HG03354 (cell line): ENCODE measurements around the gene TFF1.

Source experiments
- ATAC-seq: cut with Tn5 transposase; IDR thresholded peaks from one replicate; pipeline ENCODE4 v1.9.1; 2021; ENCODE audit warnings: mild to moderate bottlenecking; ENCODE audit not compliant: unreplicated experiment, poor library complexity, severe bottlenecking

The TFF1 gene

DNA sequence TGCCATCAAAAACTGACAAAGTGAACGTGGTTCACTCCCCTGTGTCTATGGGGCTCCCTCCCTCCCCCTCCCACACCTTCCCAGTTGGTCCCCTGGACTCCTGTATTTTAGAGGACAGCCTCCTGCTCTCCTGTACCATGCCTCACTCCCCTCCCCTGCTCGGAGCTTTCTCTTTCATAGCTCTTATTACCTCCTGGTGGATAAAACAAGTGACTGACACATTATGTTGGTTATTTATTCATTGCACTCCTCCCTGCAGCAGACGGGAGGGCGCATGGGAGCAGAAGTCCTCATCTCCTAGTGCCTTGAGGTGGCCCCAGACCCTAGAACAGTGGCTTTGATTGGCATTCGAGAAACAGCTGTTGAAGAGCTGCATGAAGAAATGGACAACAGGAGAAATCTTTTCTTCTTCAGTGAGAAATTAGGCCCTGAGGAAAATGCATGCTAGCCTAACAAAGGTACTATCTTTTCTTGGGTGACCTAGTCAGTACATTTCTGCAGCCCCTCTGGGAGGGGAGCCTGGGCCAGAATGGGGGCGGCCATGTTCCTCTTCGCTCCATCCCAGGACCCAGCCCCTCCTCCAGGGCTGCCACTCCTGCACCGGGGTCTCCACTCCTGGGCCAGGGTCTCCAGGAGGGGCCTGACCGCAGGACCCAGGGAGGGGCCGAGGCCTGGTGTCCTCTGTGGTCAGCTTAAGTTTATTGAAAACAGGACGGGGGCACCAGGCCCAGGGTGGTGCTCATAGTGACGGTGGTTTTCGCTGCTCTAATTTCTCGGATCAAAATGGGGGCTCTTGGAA, 1.2 kb upstream of the TFF1 start:
- ATAC-seq, result no peak

DNA sequence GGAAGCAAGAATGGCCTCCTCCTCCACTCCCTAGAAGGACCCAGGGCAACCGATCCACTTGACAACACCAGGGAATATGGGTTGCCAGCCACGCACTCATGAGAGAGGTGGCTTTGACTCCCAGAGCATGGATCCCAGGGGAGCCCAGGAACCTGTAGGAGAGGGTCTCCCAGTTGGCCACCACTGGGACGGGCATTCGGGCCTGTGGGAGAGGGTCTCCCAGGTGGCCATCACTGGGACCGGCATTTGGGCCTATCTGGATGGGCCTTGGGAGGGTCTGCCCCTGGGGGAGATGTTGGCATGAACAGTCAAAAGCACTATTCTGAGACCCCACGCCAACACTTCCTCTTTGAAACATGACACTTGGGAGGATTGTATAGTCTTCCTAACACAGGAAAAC, 565 bp downstream of the TFF1 start:
- no peak for ATAC-seq

DNA sequence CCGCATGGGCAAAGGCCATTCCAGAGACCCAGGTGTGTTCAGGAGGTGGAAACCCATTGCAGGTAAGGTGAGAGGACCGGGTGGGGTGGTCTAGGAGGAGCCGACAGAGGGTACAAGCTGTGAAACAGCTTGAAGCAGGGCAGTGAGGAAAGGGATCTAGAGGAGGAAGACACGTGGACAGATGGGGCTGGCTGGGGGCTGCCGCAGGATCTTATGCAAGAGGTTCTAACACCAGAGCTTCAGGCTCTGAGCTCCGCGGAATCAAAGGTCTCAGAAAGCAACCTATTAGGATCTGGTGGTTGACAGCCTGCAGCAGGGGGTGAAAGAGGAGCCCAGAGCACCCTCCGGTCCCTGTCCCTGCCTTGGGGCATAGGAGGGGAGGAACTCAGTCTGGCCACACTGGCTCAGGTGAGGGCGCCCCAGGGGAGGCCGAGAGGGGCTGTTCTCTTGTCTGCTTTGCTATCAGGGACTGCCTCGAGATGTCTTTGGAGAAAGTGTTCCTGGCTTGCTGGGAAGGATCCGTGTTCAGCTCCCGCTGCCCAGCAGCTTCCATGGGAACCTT, 1.9 kb downstream of the TFF1 start:
- no peak for ATAC-seq

DNA sequence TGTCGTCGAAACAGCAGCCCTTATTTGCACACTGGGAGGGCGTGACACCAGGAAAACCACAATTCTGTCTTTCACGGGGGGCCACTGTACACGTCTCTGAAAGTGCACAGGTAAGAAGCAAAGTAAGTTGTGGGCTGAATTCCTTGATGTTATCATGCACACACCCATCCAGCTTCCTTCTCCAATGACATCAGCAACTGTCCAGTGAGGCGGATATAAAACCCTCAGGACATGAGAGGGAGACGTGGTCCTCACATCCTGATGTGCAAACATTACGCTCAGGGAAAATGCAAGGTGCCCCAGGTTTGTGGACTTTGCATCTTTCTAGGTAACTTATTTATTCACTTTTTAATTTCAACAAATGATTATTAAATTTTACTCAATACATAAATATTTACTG, 3.0 kb downstream of the TFF1 start:
- ATAC-seq, result no peak

- no peak for ATAC-seq
These were observed 3.6 kb downstream of the TFF1 start for GRCh38 chr21:42362700-42363099.

DNA sequence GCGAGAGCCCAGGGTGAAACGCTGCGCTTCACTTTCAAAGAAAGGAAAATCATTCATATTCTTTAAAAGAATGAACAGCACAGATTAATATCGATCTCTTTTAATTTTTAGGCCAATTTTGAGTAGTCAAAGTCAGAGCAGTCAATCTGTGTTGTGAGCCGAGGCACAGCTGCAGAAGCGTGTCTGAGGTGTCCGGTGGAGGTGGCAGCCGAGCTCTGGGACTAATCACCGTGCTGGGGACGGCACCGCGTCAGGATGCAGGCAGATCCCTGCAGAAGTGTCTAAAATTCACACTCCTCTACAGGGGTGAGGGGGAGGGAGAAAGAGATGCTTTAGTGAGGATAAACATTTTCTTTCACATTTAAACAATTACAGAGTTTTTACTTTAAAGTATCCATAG, 4.1 kb downstream of the TFF1 start:
- ATAC-seq, result no peak

GRCh38 chr21:42361286-42361685, 5.0 kb downstream of the TFF1 start:
- ATAC-seq, result no peak

- ATAC-seq, result no peak
These were observed 6.0 kb downstream of the TFF1 start for GRCh38 chr21:42360317-42360716.

- no peak for ATAC-seq
These were observed 7.4 kb downstream of the TFF1 start for GRCh38 chr21:42358937-42359336.

- ATAC-seq, result no peak
These were observed 8.1 kb downstream of the TFF1 start for GRCh38 chr21:42358261-42358660.

GRCh38 chr21:42357307-42357706, 9.0 kb downstream of the TFF1 start:
- ATAC-seq, result no peak

GRCh38 chr21:42356650-42357049, 9.7 kb downstream of the TFF1 start:
- no peak for ATAC-seq

GRCh38 chr21:42356046-42356445, 10.3 kb downstream of the TFF1 start:
- ATAC-seq, result no peak

- no peak for ATAC-seq
These were observed 12.7 kb downstream of the TFF1 start for GRCh38 chr21:42353623-42354022.

GRCh38 chr21:42352441-42353095, 13.8 kb downstream of the TFF1 start:
- no peak for ATAC-seq

DNA sequence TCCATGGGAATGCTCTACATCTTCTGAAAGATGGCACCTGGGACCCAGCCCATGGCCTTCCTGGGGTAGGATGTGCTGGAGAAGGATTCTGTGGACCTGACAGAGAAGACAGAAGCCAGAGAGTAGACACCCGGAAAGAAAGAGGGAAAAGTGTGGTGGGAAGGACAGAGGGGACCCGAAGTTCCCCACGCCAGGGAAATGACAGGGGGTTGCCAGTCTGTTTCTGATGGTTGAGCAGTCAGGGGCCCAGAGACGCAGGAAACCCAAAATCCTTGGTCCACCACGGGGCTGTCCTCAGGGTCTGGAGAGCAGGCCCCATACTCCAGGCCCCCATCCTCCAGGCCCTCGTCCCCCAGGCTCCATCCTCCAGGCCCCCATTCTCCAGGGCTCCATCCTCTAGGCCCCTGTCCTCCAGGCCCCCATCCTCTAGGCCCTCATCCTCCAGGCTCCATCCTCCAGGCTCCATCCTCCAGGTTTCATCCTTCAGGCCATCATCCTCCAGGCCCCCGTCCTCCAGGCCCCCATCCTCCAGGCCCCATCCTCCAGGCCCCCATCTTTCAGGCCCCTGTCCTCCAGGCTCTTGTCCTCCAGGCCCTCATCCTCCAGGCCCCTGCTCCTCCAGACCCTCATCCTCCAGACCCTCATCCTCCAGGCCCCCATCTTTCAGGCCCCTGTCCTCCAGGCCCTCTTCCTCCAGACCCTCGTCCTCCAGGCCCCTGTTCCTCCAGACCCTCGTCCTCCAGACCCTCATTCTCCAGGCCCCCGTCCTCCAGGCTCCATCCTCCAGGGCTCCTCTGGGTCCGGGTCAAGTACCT, 14.5 kb downstream of the TFF1 start:
- no peak for ATAC-seq

DNA sequence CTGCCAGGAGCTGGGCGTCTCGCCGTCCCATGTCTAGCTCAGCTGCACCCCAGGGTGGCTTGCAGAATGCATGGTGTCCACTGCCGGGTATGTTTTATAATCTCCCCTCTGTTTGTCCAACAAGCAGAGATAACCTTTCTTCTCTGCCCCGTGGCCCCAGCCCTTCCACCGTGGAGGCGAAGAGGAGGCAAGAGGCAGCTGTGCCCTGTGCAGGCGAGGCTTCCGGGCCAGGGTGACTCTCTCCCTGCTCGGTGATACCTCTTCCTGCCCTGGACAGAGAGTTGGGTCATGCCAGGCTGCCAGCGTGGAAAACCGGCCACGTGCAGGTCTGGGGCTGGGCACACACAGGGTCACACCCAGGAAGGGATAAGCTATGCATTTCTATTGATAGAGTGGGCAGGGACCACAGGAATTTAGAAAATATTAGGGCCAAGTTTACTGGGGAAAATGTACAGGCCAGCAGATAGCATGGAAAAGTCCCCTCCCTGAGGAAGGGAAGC, 15.4 kb downstream of the TFF1 start, which contains the start of gene TFF2:
TSS of gene TFF2 (minus strand) at position 68 of the 500 bp plus-strand sequence. CDS start at position 31, 37 bp downstream.
- no peak for ATAC-seq

DNA sequence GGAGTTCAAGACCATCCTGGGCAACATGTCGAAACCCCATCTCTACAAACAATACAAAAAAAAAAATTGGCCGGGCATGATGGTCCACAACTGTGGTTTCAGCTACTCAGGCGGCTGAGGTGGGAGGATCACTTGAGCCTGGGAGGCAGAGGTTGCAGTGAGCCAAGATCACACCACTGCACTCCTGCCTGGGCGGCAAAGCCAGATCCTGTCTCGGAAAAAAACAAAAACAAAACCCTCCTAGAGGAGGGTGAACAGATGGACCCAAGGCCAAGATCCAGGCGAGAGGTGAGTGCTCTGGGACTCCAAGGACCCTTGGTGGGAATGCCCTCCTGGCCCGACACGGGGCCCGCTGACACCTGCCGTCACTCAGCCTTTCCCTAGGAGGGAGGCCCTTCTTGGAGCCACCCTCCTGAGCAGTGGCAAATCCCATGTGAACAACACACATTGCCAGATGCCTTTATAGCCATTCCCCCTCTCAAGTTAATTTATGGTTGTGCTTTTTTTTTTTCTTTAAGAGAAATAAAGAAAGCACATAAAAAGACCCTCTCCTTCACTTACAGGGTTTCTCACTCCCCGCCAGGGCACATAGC, 15.9 kb downstream of the TFF1 start:
- no peak for ATAC-seq

DNA sequence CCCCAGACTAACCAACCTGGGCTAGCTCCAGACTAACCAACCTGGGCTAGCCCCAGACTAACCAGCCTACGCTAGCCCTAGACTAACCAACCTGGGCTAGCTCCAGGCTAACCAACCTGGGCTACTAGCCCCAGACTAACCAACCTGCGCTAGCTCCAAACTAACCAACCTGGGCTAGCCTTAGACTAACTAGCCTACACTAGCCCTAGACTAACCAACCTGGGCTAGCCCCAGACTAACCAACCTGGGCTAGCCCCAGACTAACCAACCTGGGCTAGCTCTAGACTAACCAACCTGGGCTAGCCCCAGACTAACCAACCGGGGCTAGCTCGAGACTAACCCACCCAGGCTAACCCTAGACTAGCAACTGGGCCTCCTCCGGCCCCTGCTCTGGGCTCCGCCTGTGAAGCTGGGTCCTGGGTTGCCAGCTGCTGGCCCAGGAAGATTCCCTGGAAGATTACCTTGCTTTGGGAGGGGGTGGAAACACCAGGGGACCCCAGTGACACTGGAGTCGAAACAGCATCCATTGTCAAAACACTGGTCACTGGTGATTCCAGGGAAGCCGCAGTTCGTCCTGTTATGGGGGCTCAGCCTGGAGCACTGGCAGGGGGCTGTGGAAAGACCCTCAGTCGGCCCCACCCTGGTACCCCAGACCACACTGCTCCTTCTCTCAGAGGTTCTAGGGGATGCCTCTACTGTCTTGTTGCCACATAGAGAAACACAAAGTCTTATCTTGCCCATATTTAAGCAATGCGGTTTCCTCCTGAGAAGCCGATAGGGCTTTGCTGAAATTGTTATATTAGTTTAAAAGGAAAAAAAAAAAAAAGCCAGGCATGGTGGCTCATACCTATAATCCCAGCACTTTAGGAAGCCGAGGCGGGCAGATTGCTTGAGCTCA, 16.7 kb downstream of the TFF1 start:
- no peak for ATAC-seq
